HG03103 (cell line): ENCODE data around the gene MAPK11.
"Not testable (repeated sequence)": the region's sequence is repeated elsewhere in the genome, so short reads cannot be mapped to it uniquely, and the experiment has no call there.

Source experiments
- ATAC-seq: cut with Tn5 transposase; IDR thresholded peaks from one replicate; pipeline ENCODE4 v1.9.1; 2021; ENCODE audit warnings: low read depth; ENCODE audit not compliant: unreplicated experiment

MAPK11 gene

DNA sequence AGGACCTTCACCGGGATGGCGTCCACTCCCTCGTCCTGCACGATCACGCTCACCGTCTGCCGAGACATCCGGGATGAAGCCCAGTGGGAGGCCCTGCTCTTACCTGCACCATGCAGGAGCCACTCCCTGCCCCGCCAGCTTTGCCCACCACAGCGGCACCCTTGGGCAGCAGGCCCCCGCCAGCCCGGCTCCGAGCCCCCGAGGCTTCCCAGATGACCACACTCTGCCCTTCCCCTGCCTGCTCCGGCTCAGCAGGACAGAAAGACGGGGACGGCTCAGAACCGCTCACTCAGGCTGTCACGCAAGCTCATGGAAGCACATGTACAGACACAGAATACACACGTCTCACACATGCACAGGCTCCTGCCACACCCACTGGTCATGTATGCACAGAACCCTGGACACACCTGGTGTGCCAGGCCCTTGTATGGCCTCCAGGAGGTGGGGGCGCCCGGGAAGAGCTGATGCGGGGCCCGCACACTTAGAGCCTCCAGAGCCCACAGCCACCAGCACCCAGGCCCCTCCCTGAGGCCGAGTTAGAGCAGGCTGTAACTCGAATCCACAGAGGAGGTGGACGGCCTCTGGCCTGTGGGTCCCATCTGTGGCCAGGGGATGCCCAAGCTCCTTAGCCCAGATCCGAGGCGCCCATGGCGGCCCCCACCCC, 8.9 kb upstream of the MAPK11 start:
- ATAC-seq: no peak

- no peak for ATAC-seq
Observed at GRCh38 chr22:50278461-50278860, 8.3 kb upstream of the MAPK11 start.

- no peak for ATAC-seq
Observed at GRCh38 chr22:50277761-50278160, 7.6 kb upstream of the MAPK11 start.

GRCh38 chr22:50276143-50276542, 6.0 kb upstream of the MAPK11 start:
- no peak for ATAC-seq

- ATAC-seq: no peak
Observed at GRCh38 chr22:50275181-50276055, 5.2 kb upstream of the MAPK11 start.

- ATAC-seq: no peak
Observed at GRCh38 chr22:50274771-50275170, 4.6 kb upstream of the MAPK11 start.

DNA sequence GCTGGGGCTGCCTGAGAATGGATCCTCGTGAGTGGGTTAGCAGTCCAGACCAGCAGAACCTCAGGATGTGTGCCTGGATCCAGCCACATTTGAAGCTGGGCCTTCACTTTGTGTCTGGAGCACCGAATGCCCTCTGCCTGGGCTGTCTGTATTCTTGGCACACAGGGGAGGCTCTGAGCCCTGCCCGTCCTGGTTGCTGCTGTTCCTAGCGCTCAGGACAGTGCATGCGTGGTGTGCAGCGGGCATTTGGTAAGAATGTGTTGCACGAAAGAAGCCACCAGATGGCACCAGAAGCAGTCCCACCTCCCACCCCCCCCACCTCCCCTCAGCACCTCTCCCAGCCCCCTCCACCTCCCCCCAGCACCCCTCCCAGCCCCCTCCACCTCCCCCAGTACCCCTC, 4.1 kb upstream of the MAPK11 start:
- ATAC-seq: no peak

- not testable (repeated sequence) for ATAC-seq
Observed at GRCh38 chr22:50273781-50274180, 3.6 kb upstream of the MAPK11 start.

DNA sequence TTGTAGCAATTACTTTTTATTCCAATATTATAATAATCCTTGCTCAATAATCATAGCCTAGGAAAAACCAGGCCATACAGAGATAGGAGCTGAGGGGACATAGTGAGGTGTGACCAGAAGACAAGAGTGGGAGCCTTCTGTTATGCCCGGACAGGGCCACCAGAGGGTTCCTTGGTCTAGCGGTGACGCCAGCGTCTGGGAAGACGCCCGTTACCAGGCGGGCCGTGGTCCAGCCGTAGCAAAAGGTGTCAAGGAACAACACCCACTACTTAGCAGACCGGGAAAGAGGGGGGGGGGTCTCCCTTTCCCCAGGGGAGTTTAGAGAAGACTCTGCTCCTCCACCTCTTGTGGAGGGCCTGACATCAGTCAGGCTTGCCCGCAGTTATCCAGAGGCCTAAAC, 3.2 kb upstream of the MAPK11 start:
- ATAC-seq: not testable (repeated sequence)

DNA sequence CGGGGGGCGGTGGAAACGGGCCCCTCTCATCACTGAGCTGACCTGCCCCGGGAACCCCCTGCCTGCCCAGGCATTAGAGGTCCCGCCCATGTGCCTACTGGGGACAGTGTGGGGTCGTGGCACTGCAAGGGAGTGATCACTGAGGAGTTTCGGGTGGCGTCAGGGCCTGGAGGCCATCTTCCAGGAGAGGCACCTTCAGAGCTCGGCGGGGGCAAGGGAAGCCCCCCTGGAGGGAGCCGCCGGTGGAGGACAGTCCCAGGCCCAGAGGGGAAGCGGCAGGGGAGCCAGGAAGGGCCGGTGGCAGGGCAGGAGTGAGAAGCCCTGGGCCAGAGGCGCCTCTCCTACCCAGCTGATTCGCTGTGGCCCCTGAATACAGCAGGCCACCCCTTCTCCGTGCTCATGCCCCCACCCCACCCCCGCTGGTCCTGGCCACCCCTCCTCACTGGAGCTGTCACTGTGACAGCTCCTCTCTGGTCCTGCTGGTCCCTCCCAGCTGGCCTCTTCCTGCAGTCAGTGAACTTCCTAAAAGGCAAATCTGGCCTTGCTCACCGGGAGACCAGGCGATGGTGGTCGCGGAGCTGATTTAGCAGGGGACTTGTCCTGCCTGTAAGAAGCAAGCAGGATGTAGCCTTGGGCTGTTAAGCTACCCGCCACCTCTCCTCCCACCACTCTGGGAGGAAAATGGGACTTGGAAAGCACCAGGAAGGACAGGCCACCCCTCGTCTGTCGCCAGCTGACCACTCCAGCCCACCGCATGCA, 2.0 kb upstream of the MAPK11 start:
- ATAC-seq: no peak

GRCh38 chr22:50271519-50271970, 1.4 kb upstream of the MAPK11 start:
- no peak for ATAC-seq

DNA sequence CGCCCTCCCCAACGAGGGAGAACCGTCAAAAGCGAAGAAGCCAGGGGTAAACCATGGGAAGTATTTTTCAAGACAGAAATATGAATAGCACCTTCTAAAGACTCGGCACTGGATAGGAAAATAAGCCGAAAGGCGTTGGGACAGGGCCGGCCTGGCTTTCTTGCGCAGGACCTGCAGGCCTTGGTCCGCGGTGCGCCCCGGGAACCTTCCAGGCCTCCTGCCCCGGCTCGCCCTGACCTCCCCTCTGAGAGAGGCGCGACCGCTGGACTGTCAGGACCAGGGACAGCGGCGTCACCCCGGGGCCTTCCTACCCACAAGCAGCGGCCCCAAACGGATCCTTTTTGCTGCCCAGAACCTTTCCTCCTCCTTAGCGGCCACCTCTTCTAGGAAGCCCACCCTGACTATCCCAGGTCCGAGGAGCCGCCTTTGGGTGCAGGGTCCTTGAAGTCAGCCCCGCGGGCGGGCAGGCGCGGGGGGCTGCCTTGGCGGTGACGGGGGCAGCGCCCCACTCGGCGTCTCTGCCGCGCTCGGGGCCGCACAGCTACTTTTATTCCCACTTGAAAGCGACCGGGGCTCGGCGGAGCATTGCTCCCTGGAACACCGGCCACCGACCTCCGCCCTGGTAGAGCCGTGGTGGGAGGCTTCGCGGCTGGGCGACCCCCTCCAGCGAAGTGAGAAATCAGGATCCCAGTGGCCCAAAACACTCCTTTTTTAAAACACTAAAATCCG, 650 bp upstream of the MAPK11 start:
- no peak for ATAC-seq

- ATAC-seq: no peak
Observed at GRCh38 chr22:50269573-50269969, 609 bp downstream of the MAPK11 start.

GRCh38 chr22:50268655-50269113, 1.5 kb downstream of the MAPK11 start:
- no peak for ATAC-seq

DNA sequence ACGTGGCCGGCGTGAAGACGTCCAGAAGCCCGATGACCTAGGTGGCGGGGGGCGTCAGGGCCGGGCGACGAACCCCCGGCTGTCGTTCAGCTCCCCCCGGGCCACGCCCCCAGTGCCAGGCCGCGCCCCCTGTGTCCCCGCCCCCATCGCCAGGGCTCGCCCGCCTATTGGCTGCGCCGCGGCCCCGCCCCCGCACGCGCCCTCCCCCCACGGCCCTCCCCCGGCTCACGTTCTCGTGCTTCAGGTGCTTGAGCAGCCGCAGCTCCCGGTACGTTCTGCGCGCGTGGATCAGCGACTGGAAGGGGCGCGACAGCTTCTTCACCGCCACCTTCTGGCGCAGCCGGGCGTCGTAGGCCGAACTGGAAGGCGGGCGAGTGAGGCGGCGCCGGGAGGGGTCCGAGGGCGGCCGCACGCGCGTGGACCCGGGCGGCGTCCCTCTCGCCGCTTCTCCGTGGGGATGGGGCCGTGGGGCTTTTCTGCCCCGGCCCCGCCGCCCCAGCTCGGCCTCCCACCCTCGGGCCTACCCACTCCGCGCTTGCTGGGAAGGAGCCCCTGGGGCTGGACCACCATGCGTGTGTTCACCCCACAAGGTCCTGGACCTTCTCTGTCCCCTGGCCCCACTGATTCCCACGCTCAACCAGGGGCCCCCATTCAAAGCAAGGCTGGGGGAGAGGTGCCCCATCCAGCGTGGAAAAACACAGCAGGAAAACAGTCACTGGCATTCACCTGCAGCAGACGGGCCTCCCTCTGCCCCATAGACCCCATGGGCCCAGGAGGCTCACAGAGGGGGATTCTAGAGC, 2.4 kb downstream of the MAPK11 start:
- ATAC-seq: no peak

GRCh38 chr22:50266994-50267393, 3.2 kb downstream of the MAPK11 start:
- no peak for ATAC-seq

DNA sequence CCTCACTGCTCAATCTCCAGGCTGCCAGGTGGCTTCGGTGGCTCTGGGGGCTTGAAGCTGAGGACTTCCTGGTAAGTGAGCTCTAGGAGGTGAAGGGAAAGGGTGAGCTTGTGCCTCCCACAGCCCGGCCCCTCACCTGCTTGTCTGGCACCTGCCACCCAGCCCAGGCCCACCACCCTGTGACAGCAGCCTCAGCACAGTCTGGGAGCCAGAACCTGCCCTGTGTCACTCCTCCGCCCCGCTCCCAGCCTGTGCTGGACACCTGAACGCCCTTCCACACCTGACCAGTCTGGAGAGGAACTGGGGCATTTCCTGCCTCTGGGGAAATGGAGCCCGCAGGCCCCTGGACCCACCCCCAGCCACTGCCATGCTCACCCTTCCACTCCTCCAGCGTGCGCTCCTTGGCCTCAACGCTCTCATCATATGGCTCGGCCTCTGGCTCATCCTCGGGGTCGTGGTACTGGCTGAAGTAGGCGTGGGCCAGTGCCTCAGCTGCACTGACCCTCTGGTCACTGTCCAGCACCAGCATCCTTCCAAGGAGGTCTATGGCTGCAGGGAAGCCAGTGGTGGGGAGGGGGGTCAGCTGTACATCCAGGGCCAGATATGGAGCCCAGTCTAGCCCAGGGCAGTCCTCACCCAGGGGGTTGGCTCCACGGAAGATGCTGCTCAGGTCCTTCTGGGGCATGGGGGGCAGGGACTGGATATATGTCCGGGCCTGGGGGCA, 5.1 kb downstream of the MAPK11 start:
- no peak for ATAC-seq

- ATAC-seq: no peak
Observed at GRCh38 chr22:50264104-50264745, 6.0 kb downstream of the MAPK11 start.
